HepG2 (cell line): ENCODE results near the gene IRX3.

Experiments used
- BRF2 ChIP-seq: sonication (generic); formaldehyde crosslinking; IDR thresholded peaks from 2 replicates; pipeline ENCODE4 v1.8.1; 2022; ENCODE audit warnings: mild to moderate bottlenecking, missing genetic modification reagents
- DMTF1 ChIP-seq: sonication (generic); formaldehyde crosslinking; IDR thresholded peaks from 2 replicates; pipeline ENCODE4 v1.4.0; 2020; ENCODE audit warnings: mild to moderate bottlenecking, missing genetic modification reagents
- HDAC6 ChIP-seq: fragments of 200-600 bp; sonication (generic); IDR thresholded peaks from 2 replicates; pipeline ENCODE4 v1.7.0; 2017; ENCODE audit warnings: mild to moderate bottlenecking, antibody characterized with exemption, low read length, low read depth
- KAT8 ChIP-seq: IDR thresholded peaks from 2 replicates; pipeline ENCODE4 v1.6.1; 2016; ENCODE audit warnings: missing genetic modification reagents, missing compliant biosample characterization
- KLF11 ChIP-seq: IDR thresholded peaks from 2 replicates; pipeline ENCODE4 v1.6.1; 2016; ENCODE audit warnings: missing compliant biosample characterization
- POLR2A ChIP-seq, 2 experiments: IDR thresholded peaks; 2 replicates each; pipeline ENCODE4 v1.6.1; 2011; ENCODE audit warnings: low read depth in 2 of 2, low read length in 2 of 2, mild to moderate bottlenecking in 1 of 2, moderate library complexity in 1 of 2; ENCODE audit not compliant: insufficient read depth in 1 of 2
- POLR2AphosphoS5 ChIP-seq: IDR thresholded peaks from 2 replicates; pipeline ENCODE4 v1.6.1; 2012; ENCODE audit warnings: low read depth, low read length
- REST ChIP-seq, 2 experiments: IDR thresholded peaks; 2 replicates each; pipeline ENCODE4 v1.6.1; 2011 to 2012; ENCODE audit warnings: low read length in 2 of 2, borderline replicate concordance in 1 of 2, low read depth in 1 of 2, mild to moderate bottlenecking in 1 of 2, moderate library complexity in 1 of 2
- RFX1 ChIP-seq: fragments of 450-650 bp; IDR thresholded peaks from 2 replicates; pipeline ENCODE4 v1.6.1; 2017
- TERF1 ChIP-seq: sonication (generic); formaldehyde crosslinking; IDR thresholded peaks from 2 replicates; pipeline ENCODE4 v1.8.0; 2022; ENCODE audit warnings: mild to moderate bottlenecking, missing genetic modification reagents, moderate library complexity
- ZNF143 ChIP-seq: sonication (generic); formaldehyde crosslinking; IDR thresholded peaks from 2 replicates; pipeline ENCODE4 v1.4.0; 2020; ENCODE audit warnings: missing genetic modification reagents

- no peak for TF ChIP-seq KAT8 (CRISPR knock-in tag)
- TF ChIP-seq TERF1 (CRISPR knock-in tag), result no peak
- no peak for TF ChIP-seq DMTF1 (CRISPR knock-in tag)
- TF ChIP-seq POLR2A (IDR thresholded peaks at IDR 0.05; ENCODE audit: insufficient read depth in 1 of 2, low read depth in 2 of 2, low read length in 2 of 2), result no peak
- TF ChIP-seq REST (IDR thresholded peaks at IDR 0.05; ENCODE audit: borderline replicate concordance in 1 of 2, low read depth in 1 of 2, low read length in 2 of 2), result no peak
- TF ChIP-seq HDAC6, result no peak
- no peak for TF ChIP-seq RFX1
- no peak for TF ChIP-seq BRF2 (CRISPR knock-in tag)
- no peak for TF ChIP-seq ZNF143 (CRISPR knock-in tag)
- no peak for TF ChIP-seq KLF11 (CRISPR knock-in tag)
- TF ChIP-seq POLR2AphosphoS5, result no peak
These were observed 2.8 kb upstream of the IRX3 start for GRCh38 chr16:54289242-54289944.
